A673 (cell line): ENCODE measurements around the gene ZNF202. TPM values are rescaled to one million over a fixed set of nuclear protein-coding genes. Genes with fewer than 3 reads are reported as not detected.
A peak's percentile ranks its signal among the peaks of the same experiment; 100 is the strongest.

Source experiments
- Bru-seq: library from RNA; stranded (reverse); fragments of 400-500 nt; gene quantifications from one replicate; lab custom pipeline; 2021; lab: Mats Ljungman, UMichigan
- BruChase-seq, 2 experiments: library from RNA; stranded (reverse); fragments of 400-500 nt; gene quantifications; one replicate each; lab custom pipeline; 2021; lab: Mats Ljungman, UMichigan
- BruUV-seq: library from RNA; stranded (reverse); fragments of 400-500 nt; replicated peaks from 2 replicates; lab custom pipeline; 2021; lab: Mats Ljungman, UMichigan
- CTCF ChIA-PET: fragments of 300-600 bp; sonication (Branson Sonifier 250); formaldehyde crosslinking; loops from one replicate; lab custom pipeline; 2022; ENCODE audit warnings: antibody characterized with exemption; lab: Charles Lee
- POLR2A ChIA-PET: fragments of 300-600 bp; sonication (Branson Sonifier 250); formaldehyde crosslinking; loops from one replicate; lab custom pipeline; 2022; ENCODE audit warnings: antibody characterized with exemption; ENCODE audit not compliant: low non-redundant PET; lab: Charles Lee
- DNase-seq: peaks from one replicate; pipeline ENCODE4 v3.0.0-alpha.2; 2015; ENCODE audit warnings: low spot score
- H3K27ac ChIP-seq: fragments of 200-600 bp; sonication (generic); 2 replicates; pipeline ENCODE4 v1.5.1; 2016; ENCODE audit warnings: mixed run types, low read depth, mild to moderate bottlenecking, mixed read lengths, antibody characterized with exemption, low read length; ENCODE audit not compliant: poor library complexity, severe bottlenecking
- H3K27me3 ChIP-seq: fragments of 200-600 bp; sonication (generic); replicated peaks from 2 replicates; pipeline ENCODE4 v1.6.1; 2017; ENCODE audit warnings: mixed run types, low read depth, mild to moderate bottlenecking, mixed read lengths, antibody characterized with exemption, low read length; ENCODE audit not compliant: insufficient read depth, poor library complexity
- H3K36me3 ChIP-seq: fragments of 200-600 bp; sonication (generic); 2 replicates; pipeline ENCODE4 v1.6.1; 2016; ENCODE audit warnings: mixed run types, mild to moderate bottlenecking, mixed read lengths, antibody characterized with exemption, low read length; ENCODE audit not compliant: insufficient read depth, poor library complexity, severe bottlenecking
- H3K4me1 ChIP-seq: fragments of 200-600 bp; sonication (generic); 2 replicates; pipeline ENCODE4 v1.6.1; 2017; ENCODE audit warnings: mixed run types, mild to moderate bottlenecking, mixed read lengths, antibody characterized with exemption, low read length; ENCODE audit not compliant: insufficient read depth, poor library complexity, severe bottlenecking
- H3K4me3 ChIP-seq: fragments of 200-600 bp; sonication (generic); 2 replicates; pipeline ENCODE4 v1.5.1; 2016; ENCODE audit warnings: low read depth, mixed run types, mild to moderate bottlenecking, mixed read lengths, low read length; ENCODE audit not compliant: poor library complexity, severe bottlenecking
- H3K9me3 ChIP-seq: fragments of 200-600 bp; sonication (generic); 2 replicates; pipeline ENCODE4 v1.6.1; 2016; ENCODE audit warnings: mixed run types, low read depth, mild to moderate bottlenecking, mixed read lengths, antibody characterized with exemption, low read length; ENCODE audit not compliant: poor library complexity, severe bottlenecking
- CTCF ChIP-seq: fragments of 300-800, 200-600 bp; sonication (generic); conservative IDR thresholded peaks from 2 replicates; pipeline ENCODE4 v1.5.1; 2017; ENCODE audit warnings: low read depth, mild to moderate bottlenecking, antibody characterized with exemption, low read length, moderate library complexity, mixed read lengths
- EZH2 ChIP-seq: fragments of 200-600 bp; sonication (generic); IDR thresholded peaks from 2 replicates; pipeline ENCODE4 v1.6.1; 2017; ENCODE audit warnings: borderline replicate concordance, low read depth, mild to moderate bottlenecking, mixed read lengths, antibody characterized with exemption, low read length; ENCODE audit not compliant: poor library complexity, severe bottlenecking
- intact Hi-C: fragments of 100-400 bp; cut with micrococcal nuclease; formaldehyde crosslinking; loops from one replicate; pipeline ENCODE4 v1.10.0; 2022; ENCODE audit not compliant: unreplicated experiment
- long read RNA-seq: library from polyadenylated mRNA; stranded (forward); transcript quantifications from one replicate; pipeline ENCODE4 v2.0.0, GENCODE V29; 2022
- total RNA-seq: library from RNA; stranded (reverse); gene quantifications from 2 replicates; pipeline ENCODE4 v1.2.3, GENCODE V29; 2021

ZNF202 gene
- total RNA-seq (28.5 and 31.0 TPM in 2 replicates), Bru-seq, nascent RNA (percentile 94 among the genes with signal in this experiment), BruChase-seq, experiment 1, labeled RNA remaining after a 2-hour chase (percentile 90 among the genes with signal in this experiment), BruChase-seq, experiment 2, labeled RNA remaining after a 6-hour chase (percentile 75 among the genes with signal in this experiment)
- long read RNA-seq, partial matches to known transcripts = 3 of 16 reads
- long read RNA-seq, other reads (novel, unspliced or antisense) = 10 of 16 reads

- intact Hi-C loops = no loop called here
- Histone ChIP-seq H3K27me3 (no peaks in the 10 kb centered on the region), H3K27ac (peak within 1 kb of the TSS; percentile 91), H3K9me3 (peaks cover 6% of the 10 kb centered on the region), H3K4me1 (peaks cover 13% of the 10 kb centered on the region), H3K4me3 (peak within 1 kb of the TSS; percentile 91), H3K36me3 (peaks cover 33% of the 10 kb centered on the region)
- peak; percentile 13; the same call in 1 of the 2 replicates for TF ChIP-seq CTCF
- no peak for TF ChIP-seq EZH2
- DNase-seq = peak; percentile 97
- POLR2A ChIA-PET = interaction anchor here (0.7 kb wide), 1 partner anchor 12 kb away, joined by 3 read pairs; no protein-coding TSS in a partner anchor
- BruUV-seq = no TSS peak
- CTCF ChIA-PET = no interaction called here
These were observed at the start of gene ZNF202 for GRCh38 chr11:123741159-123742030. Gene ZNF202 (minus strand): TSS chr11:123741660. CDS start chr11:123730888, 10,772 bp downstream.

- no TSS peak for BruUV-seq
- CTCF ChIA-PET = no interaction called here
These were observed 42.1 kb upstream of the ZNF202 start for GRCh38 chr11:123783536-123783935.

More at GRCh38 chr11:123783536-123783935, 42.1 kb upstream of the ZNF202 start:
- Histone ChIP-seq H3K4me3 (no peak overlapping the region), H3K36me3 (no peaks in the 10 kb centered on the region), H3K9me3 (no peaks in the 10 kb centered on the region), H3K27ac (no peak overlapping the region), H3K27me3 (peaks cover 7% of the 10 kb centered on the region), H3K4me1 (no peaks in the 10 kb centered on the region)
- no peak for TF ChIP-seq EZH2
- TF ChIP-seq CTCF = no peak
- POLR2A ChIA-PET = no interaction called here
- no peak for DNase-seq
- intact Hi-C loops = no loop called here
